Activated naive CD4-positive, alpha-beta T cell treated with anti-CD3 and anti-CD28 coated beads, Interleukin-2, amount 50 U/mL, for 24 hours (primary cell): ENCODE results near the gene TSKU.

ENCODE experiments used
- H3K27ac Mint-ChIP-seq: one replicate; pipeline ENCODE4 v1.8.0; 2021; ENCODE audit warnings: mild to moderate bottlenecking, mixed read lengths
- H3K27me3 Mint-ChIP-seq: one replicate; pipeline ENCODE4 v1.8.0; 2021; ENCODE audit warnings: mixed read lengths
- H3K36me3 Mint-ChIP-seq: one replicate; pipeline ENCODE4 v1.8.0; 2021; ENCODE audit warnings: mixed read lengths
- H3K4me1 Mint-ChIP-seq: one replicate; pipeline ENCODE4 v1.8.0; 2021; ENCODE audit warnings: mixed read lengths
- H3K4me3 Mint-ChIP-seq: one replicate; pipeline ENCODE4 v1.8.0; 2021; ENCODE audit warnings: mild to moderate bottlenecking, mixed read lengths
- H3K9me3 Mint-ChIP-seq: one replicate; pipeline ENCODE4 v1.8.0; 2021; ENCODE audit warnings: mixed read lengths

Gene TSKU

GRCh38 chr11:76776472-76776871 is 6.7 kb upstream of the TSKU start:
- peaks cover 18% of the 10 kb centered on the region for H3K27me3 Mint-ChIP-seq
- peaks cover 14% of the 10 kb centered on the region for H3K9me3 Mint-ChIP-seq
- H3K27ac Mint-ChIP-seq = no peak overlapping the region
- H3K4me3 Mint-ChIP-seq = no peak overlapping the region
- H3K4me1 Mint-ChIP-seq = peaks cover 3% of the 10 kb centered on the region
- H3K36me3 Mint-ChIP-seq = peaks cover 10% of the 10 kb centered on the region

GRCh38 chr11:76777305-76777704 is 5.9 kb upstream of the TSKU start:
- H3K4me3 Mint-ChIP-seq = no peak overlapping the region
- peaks cover 14% of the 10 kb centered on the region for H3K9me3 Mint-ChIP-seq
- peaks cover 19% of the 10 kb centered on the region for H3K27me3 Mint-ChIP-seq
- H3K4me1 Mint-ChIP-seq = no peaks in the 10 kb centered on the region
- H3K27ac Mint-ChIP-seq = no peak overlapping the region
- peaks cover 10% of the 10 kb centered on the region for H3K36me3 Mint-ChIP-seq

DNA sequence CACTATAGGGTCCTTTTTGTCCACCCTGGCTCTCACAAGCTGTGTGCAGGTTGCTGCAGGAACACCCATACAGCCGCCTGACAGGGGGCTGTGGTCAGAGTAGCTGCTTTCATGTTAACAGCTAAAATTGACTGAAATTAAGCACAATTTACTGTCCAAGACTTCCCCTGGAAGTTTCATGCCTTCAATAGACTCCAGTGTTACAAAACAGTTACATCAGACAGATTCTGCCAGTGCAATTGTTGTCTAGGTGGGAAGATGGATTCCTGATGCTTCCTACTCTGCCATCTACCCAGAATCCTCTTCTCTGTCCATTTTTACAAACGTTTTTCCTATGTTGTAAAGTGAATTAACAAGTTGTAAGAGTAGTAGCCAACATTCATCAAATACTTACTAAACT is 5.3 kb upstream of the TSKU start:
- H3K27me3 Mint-ChIP-seq = peaks cover 22% of the 10 kb centered on the region
- peaks cover 14% of the 10 kb centered on the region for H3K9me3 Mint-ChIP-seq
- H3K4me3 Mint-ChIP-seq = no peak overlapping the region
- peaks cover 5% of the 10 kb centered on the region for H3K4me1 Mint-ChIP-seq
- no peak overlapping the region for H3K27ac Mint-ChIP-seq
- peaks cover 10% of the 10 kb centered on the region for H3K36me3 Mint-ChIP-seq

- Mint-ChIP-seq H3K36me3 (peaks cover 10% of the 10 kb centered on the region), H3K9me3 (peaks cover 14% of the 10 kb centered on the region), H3K27me3 (peaks cover 22% of the 10 kb centered on the region), H3K27ac (no peak overlapping the region), H3K4me1 (peaks cover 7% of the 10 kb centered on the region), H3K4me3 (no peak overlapping the region)
Observed at GRCh38 chr11:76778874-76779273, 4.3 kb upstream of the TSKU start.

- Mint-ChIP-seq H3K27me3 (peaks cover 29% of the 10 kb centered on the region), H3K4me3 (no peak overlapping the region), H3K27ac (no peak overlapping the region), H3K36me3 (peaks cover 8% of the 10 kb centered on the region), H3K4me1 (peaks cover 10% of the 10 kb centered on the region), H3K9me3 (peaks cover 10% of the 10 kb centered on the region)
Observed at GRCh38 chr11:76781046-76781801, 1.9 kb upstream of the TSKU start.

GRCh38 chr11:76781807-76782530 is 1.2 kb upstream of the TSKU start:
- Mint-ChIP-seq H3K4me3 (peak overlapping the region; percentile 83), H3K27ac (no peak overlapping the region)

GRCh38 chr11:76782531-76783293 is 444 bp upstream of the TSKU start:
- peak overlapping the region; percentile 83 for H3K4me3 Mint-ChIP-seq
- H3K27me3 Mint-ChIP-seq = peaks cover 29% of the 10 kb centered on the region
- peaks cover 2% of the 10 kb centered on the region for H3K36me3 Mint-ChIP-seq
- H3K27ac Mint-ChIP-seq = no peak overlapping the region
- H3K9me3 Mint-ChIP-seq = no peaks in the 10 kb centered on the region
- H3K4me1 Mint-ChIP-seq = peaks cover 10% of the 10 kb centered on the region

More at GRCh38 chr11:76781807-76782530, 1.2 kb upstream of the TSKU start:
- Mint-ChIP-seq H3K36me3 (peaks cover 4% of the 10 kb centered on the region), H3K4me1 (peaks cover 10% of the 10 kb centered on the region), H3K27me3 (peaks cover 31% of the 10 kb centered on the region), H3K9me3 (peaks cover 6% of the 10 kb centered on the region)

DNA sequence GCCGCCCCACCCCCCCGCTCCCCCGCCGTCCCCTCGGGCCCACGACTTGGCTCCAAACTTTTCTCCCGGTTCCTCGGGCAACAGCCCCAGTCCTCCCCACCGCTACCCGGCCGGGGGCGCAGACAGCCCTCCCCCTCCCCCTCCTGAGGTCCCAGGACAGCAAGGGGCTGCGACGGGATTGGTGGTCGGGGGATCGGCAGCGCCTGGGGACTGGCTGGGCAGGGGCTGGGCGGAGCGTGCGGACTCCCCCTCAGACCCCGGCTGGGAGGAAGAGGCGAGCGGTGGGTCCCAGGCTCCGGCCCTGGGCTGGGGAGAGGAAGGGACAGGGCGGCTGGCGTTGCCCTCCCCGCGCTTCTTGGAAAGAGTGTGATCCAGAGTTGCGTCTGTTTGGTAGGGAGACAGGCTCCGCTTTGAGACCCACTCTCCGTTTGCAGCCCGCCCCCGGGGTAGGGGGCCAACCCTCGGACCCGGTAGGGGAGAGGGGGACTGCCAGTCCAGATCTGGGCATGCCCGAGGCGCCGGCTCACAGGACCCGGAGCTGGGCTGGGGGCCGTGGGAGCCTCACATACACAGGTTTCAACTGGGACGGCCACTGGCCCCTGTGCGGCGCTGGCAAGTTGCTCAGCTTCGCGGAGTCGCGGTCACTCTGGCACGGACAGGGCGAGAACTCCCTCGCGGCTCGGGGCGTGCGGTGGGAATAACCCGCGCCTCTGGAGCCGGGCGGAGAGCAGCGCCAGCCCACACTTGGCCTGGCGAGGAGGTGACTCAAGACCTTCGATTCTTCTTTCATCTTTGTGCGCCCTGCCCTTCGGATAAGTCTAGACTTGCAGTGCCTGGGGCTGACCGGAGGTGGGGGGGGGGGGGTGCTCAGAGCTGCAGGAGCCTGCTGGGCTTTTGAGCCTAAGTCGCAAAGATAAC is 999 bp downstream of the TSKU start:
- no peak overlapping the region for H3K27ac Mint-ChIP-seq
- no peak overlapping the region for H3K4me3 Mint-ChIP-seq
- no peaks in the 10 kb centered on the region for H3K9me3 Mint-ChIP-seq
- H3K27me3 Mint-ChIP-seq = peaks cover 21% of the 10 kb centered on the region
- H3K36me3 Mint-ChIP-seq = no peaks in the 10 kb centered on the region
- H3K4me1 Mint-ChIP-seq = peaks cover 10% of the 10 kb centered on the region

DNA sequence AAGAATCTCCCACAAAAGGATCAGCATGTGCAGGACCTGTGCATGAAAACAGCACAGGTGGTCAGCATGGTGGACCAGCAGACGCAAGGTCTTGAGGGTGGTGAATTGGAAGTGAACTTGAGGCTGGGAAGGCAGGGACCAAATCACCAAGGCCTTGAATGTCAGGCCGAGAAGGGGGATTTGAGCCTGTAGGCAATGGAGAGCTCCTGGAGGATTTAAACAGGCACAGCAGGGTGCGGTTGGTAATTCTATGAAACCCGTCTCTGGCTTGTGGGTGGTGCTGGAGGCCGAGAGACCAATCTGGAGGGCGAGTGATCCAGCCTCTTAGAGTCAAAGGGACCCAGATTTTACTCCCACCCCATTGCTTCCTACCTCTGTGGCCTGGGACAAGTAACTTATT is 2.4 kb downstream of the TSKU start:
- H3K9me3 Mint-ChIP-seq = no peaks in the 10 kb centered on the region
- no peaks in the 10 kb centered on the region for H3K36me3 Mint-ChIP-seq
- H3K4me3 Mint-ChIP-seq = no peak overlapping the region
- peaks cover 19% of the 10 kb centered on the region for H3K27me3 Mint-ChIP-seq
- H3K27ac Mint-ChIP-seq = no peak overlapping the region
- peaks cover 10% of the 10 kb centered on the region for H3K4me1 Mint-ChIP-seq

DNA sequence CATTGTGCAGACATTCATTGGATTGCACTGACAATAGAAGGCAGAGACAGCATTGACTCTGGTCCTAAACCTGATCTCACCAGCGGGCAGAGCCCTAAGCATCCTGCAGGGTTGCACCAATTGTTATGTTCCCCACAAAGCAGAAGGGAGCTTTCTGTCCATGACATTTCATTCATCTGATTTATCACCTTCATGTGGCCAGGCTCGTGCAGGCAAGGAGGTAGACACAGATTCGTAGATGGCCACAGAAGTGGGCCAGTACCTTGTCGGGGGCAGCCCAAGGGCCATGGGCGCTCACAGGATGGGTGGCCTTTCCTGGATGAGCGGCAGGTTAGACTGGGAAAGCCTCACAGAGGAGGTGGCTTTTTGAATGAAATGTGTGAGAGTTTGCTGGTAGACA is 2.9 kb downstream of the TSKU start:
- Mint-ChIP-seq H3K4me3 (no peak overlapping the region), H3K9me3 (no peaks in the 10 kb centered on the region), H3K4me1 (peaks cover 10% of the 10 kb centered on the region), H3K27ac (no peak overlapping the region), H3K36me3 (no peaks in the 10 kb centered on the region), H3K27me3 (peaks cover 16% of the 10 kb centered on the region)

- H3K9me3 Mint-ChIP-seq = no peaks in the 10 kb centered on the region
- H3K27ac Mint-ChIP-seq = no peak overlapping the region
- no peak overlapping the region for H3K4me3 Mint-ChIP-seq
- no peaks in the 10 kb centered on the region for H3K36me3 Mint-ChIP-seq
- H3K27me3 Mint-ChIP-seq = peaks cover 14% of the 10 kb centered on the region
- H3K4me1 Mint-ChIP-seq = peaks cover 10% of the 10 kb centered on the region
Observed at GRCh38 chr11:76786441-76787014, 3.4 kb downstream of the TSKU start.

DNA sequence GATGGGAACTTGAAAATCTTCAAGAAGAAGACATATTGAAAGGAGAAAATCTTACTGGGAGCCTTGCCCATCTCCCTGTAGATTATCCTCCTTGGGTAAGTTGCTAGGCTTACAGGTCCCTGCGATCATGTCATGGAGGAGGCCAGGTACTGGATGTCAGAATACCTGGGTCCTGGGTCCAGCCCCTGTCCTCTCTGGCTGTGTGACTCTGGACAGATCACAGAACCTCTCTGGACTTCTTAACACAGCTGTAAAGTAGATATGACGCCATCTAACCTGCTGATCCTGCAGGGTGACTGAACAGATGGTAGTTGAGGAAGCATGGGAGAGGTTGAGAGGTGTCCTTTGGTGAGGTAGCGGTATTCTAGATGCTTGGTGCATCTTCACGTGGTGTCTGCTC is 4.1 kb downstream of the TSKU start:
- H3K4me3 Mint-ChIP-seq = no peak overlapping the region
- peaks cover 10% of the 10 kb centered on the region for H3K4me1 Mint-ChIP-seq
- H3K27me3 Mint-ChIP-seq = peaks cover 13% of the 10 kb centered on the region
- H3K9me3 Mint-ChIP-seq = no peaks in the 10 kb centered on the region
- no peak overlapping the region for H3K27ac Mint-ChIP-seq
- H3K36me3 Mint-ChIP-seq = no peaks in the 10 kb centered on the region

- H3K4me1 Mint-ChIP-seq = peaks cover 3% of the 10 kb centered on the region
- no peak overlapping the region for H3K4me3 Mint-ChIP-seq
- no peak overlapping the region for H3K27ac Mint-ChIP-seq
- H3K36me3 Mint-ChIP-seq = no peaks in the 10 kb centered on the region
- H3K27me3 Mint-ChIP-seq = peaks cover 9% of the 10 kb centered on the region
- H3K9me3 Mint-ChIP-seq = no peaks in the 10 kb centered on the region
Observed at GRCh38 chr11:76787911-76788596, 4.9 kb downstream of the TSKU start.

DNA sequence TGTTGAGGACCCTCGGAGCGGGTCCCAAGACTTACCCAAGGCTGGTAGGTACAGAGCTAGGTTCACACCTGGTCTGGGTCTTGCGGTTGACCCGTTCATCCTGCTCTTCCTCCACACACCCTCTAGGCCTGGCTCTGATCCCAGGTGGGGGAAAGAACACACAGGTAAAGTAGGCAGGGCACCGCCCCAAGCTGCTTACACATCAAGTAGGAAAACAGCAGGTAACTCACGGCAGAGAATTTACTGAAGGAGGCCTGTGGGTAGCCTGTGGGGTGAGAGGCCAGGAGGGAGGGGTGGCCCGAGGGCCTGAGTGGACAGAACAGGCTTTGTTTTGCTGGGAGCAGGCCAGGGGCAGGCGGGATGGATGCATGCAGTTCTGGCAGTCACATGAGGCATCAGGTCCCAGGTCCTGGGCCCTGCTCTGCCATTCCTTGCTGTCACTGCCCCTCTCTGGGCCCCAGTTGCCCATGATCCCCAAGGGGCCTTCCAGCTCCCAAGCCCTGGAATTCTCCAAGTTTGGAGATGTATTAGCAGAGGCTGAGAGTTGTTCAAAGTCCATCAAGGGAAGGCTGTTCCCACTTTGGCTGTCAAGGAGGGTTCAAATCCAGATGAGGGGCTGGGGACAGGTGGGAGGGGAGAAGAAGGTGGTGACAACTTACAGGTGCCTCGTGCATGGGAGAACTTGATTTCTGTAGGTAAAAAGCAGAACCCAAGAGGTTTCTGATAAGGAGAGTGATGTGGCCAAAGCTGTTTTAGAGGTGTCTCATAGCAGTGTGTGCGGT is 5.7 kb downstream of the TSKU start:
- H3K4me3 Mint-ChIP-seq = no peak overlapping the region
- peaks cover 9% of the 10 kb centered on the region for H3K27me3 Mint-ChIP-seq
- H3K36me3 Mint-ChIP-seq = no peaks in the 10 kb centered on the region
- peaks cover 3% of the 10 kb centered on the region for H3K4me1 Mint-ChIP-seq
- H3K27ac Mint-ChIP-seq = no peak overlapping the region
- H3K9me3 Mint-ChIP-seq = no peaks in the 10 kb centered on the region
